Naive thymus-derived CD4-positive, alpha-beta T cell (primary cell): ENCODE measurements around the gene ABHD11. TPM values are rescaled to one million over a fixed set of nuclear protein-coding genes. Genes with fewer than 3 reads are reported as not detected.

Source experiments
- ATAC-seq: fragments of 150-1000 bp; cut with Tn5 transposase; 2 replicates; pipeline ENCODE4 v1.10.0; 2021; ENCODE audit warnings: mild to moderate bottlenecking, moderate library complexity
- CTCF ChIA-PET: fragments of 350-600 bp; sonication (Branson Sonifier 250); formaldehyde crosslinking; loops from one replicate; lab custom pipeline; 2021; ENCODE audit warnings: antibody characterized with exemption; lab: Charles Lee
- POLR2A ChIA-PET: fragments of 350-600 bp; sonication (Branson Sonifier 250); formaldehyde crosslinking; loops from one replicate; lab custom pipeline; 2021; ENCODE audit warnings: antibody characterized with exemption, inconsistent platforms; lab: Charles Lee
- DNase-seq, 9 donors: peaks; one replicate each; pipeline versions ENCODE4 v3.0.0 to v3.0.0-alpha.2; 2020 to 2022; ENCODE audit warnings: mixed read lengths in 1 of 9
- H3K27ac ChIP-seq: one replicate; pipeline ENCODE4 v1.7.0; 2013; ENCODE audit warnings: mild to moderate bottlenecking, low read depth, low read length, moderate library complexity
- H3K27me3 ChIP-seq, 2 donors: one replicate each; pipeline ENCODE4 v1.7.0; 2013; ENCODE audit warnings: low read length in 2 of 2, mild to moderate bottlenecking in 2 of 2, moderate library complexity in 2 of 2; ENCODE audit not compliant: control insufficient read depth in 2 of 2, insufficient read depth in 2 of 2
- H3K36me3 ChIP-seq, 3 experiments: 1 replicate in 2 of 3; 2 replicates in 1 of 3; pipeline ENCODE4 v1.7.0; 2013; ENCODE audit warnings: low read length in 3 of 3, mild to moderate bottlenecking in 3 of 3, moderate library complexity in 1 of 3; ENCODE audit not compliant: insufficient read depth in 3 of 3, control insufficient read depth in 2 of 3
- H3K4me1 ChIP-seq, 2 donors: one replicate each; pipeline ENCODE4 v1.7.0; 2013; ENCODE audit warnings: low read length in 2 of 2, mild to moderate bottlenecking in 2 of 2, moderate library complexity in 1 of 2; ENCODE audit not compliant: control insufficient read depth in 2 of 2, insufficient read depth in 2 of 2
- H3K4me3 ChIP-seq: 2 replicates; pipeline ENCODE4 v1.7.0; 2013; ENCODE audit warnings: mild to moderate bottlenecking, low read length
- H3K9me3 ChIP-seq, 3 experiments: 1 replicate in 2 of 3; 2 replicates in 1 of 3; pipeline ENCODE4 v1.7.0; 2013; ENCODE audit warnings: low read length in 3 of 3; ENCODE audit not compliant: control insufficient read depth in 2 of 3
- H3K27ac Mint-ChIP-seq, 9 donors: one replicate each; pipeline ENCODE4 v1.8.0; 2020 to 2022; ENCODE audit warnings: mixed read lengths in 9 of 9, mild to moderate bottlenecking in 8 of 9, moderate library complexity in 5 of 9, inconsistent platforms in 2 of 9
- H3K27me3 Mint-ChIP-seq, 5 donors: one replicate each; pipeline ENCODE4 v1.8.0; 2021 to 2022; ENCODE audit warnings: mixed read lengths in 5 of 5, mild to moderate bottlenecking in 1 of 5
- H3K36me3 Mint-ChIP-seq, 5 donors: one replicate each; pipeline ENCODE4 v1.8.0; 2020 to 2022; ENCODE audit warnings: mixed read lengths in 5 of 5, mild to moderate bottlenecking in 3 of 5, inconsistent platforms in 1 of 5
- H3K4me1 Mint-ChIP-seq, 7 donors: one replicate each; pipeline ENCODE4 v1.8.0; 2020 to 2022; ENCODE audit warnings: mixed read lengths in 7 of 7, mild to moderate bottlenecking in 3 of 7, inconsistent platforms in 1 of 7
- H3K4me3 Mint-ChIP-seq, 10 donors: one replicate each; pipeline ENCODE4 v1.8.0; 2020 to 2022; ENCODE audit warnings: mild to moderate bottlenecking in 10 of 10, mixed read lengths in 10 of 10, moderate library complexity in 6 of 10, inconsistent platforms in 2 of 10
- H3K9me3 Mint-ChIP-seq, 11 donors: one replicate each; pipeline ENCODE4 v1.8.0; 2020 to 2022; ENCODE audit warnings: mixed read lengths in 11 of 11, mild to moderate bottlenecking in 4 of 11, inconsistent platforms in 1 of 11, moderate library complexity in 1 of 11
- intact Hi-C, 2 donors: fragments of 100-400 bp; cut with micrococcal nuclease; formaldehyde crosslinking; loops; one replicate each; pipeline ENCODE4 v1.15.1; 2023
- polyA plus RNA-seq, 2 donors: library from polyadenylated mRNA; unstranded; fragments of 300-500 nt; fragmentation: Illumina TruSeq; gene quantifications; one replicate each; pipeline ENCODE4 v1.2.3, GENCODE V29; 2021
- total RNA-seq, 6 experiments: library from RNA in 5 of 6; stranded (reverse) in 5 of 6; gene quantifications; 1 replicate in 5 of 6; 2 replicates in 1 of 6; pipeline ENCODE4 v1.2.3 and lab custom pipeline; 2021 to 2026

Gene ABHD11
- total and polyA plus RNA-seq, 7 experiments from 2014 or later, result 10.2 to 22.7 (median 15.9) TPM

DNA sequence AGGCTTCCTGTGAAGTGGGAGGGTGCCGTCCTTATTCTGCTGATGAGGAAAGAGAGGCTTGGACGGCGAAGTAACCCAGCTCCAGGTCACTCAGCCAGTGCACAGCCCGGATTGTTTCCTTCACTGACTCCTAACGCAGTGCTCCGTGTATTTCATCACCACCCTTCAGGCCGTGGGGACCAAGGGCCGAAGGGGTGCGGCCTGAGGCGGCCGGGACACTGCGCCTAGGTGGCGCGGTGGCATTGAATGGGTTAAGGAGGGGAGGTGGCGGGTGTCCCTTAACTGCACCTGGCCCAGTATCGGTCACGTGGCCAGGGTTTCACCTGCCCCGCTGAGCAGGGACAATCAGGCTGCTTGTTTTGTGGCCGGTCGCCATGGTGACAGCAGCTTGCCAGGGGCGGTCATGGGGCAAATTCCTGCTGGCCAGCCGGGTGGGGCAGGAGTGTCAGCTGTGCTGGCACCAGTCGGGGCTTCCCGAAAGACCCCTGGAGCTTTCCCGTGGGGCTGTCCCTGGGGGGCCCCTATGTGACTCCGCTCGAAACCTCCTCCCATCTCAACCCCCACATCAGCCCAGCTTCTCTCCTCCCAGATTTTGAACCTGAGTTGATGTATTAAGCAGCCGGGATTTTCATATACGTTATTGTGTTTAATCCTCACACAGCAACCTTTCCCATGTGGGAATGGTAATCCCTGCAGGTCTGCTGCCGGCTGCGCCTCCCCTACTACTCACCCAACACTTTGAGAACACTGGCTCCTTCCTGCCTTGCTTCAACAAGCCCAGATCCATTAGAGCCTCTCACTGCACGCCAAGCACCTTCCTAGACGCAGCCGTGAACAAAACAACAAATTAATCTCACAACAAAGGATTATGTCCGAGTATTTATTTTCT lies 4.4 kb upstream of the ABHD11 start:
- peaks cover 0 to 5% (median 0%) of the 10 kb centered on the region in 3 experiments for H3K36me3 ChIP-seq
- H3K36me3 Mint-ChIP-seq, result no peaks in the 10 kb centered on the region
- H3K27ac Mint-ChIP-seq, result no peak overlapping the region
- DNase-seq (no peak), ATAC-seq (no peak)
- no peaks in the 10 kb centered on the region for H3K9me3 ChIP-seq
- peaks cover 4% of the 10 kb centered on the region in 2 donors for H3K4me1 ChIP-seq
- intact Hi-C loops, result no loop called here
- POLR2A ChIA-PET, result no interaction called here
- no peak overlapping the region for H3K4me3 Mint-ChIP-seq
- H3K4me1 Mint-ChIP-seq, result peaks cover 0 to 9% (median under 1%) of the 10 kb centered on the region in 7 donors
- no peak overlapping the region for H3K27ac ChIP-seq
- peaks cover 0 to under 1% (median 0%) of the 10 kb centered on the region in 11 donors for H3K9me3 Mint-ChIP-seq
- no peaks in the 10 kb centered on the region for H3K27me3 ChIP-seq
- CTCF ChIA-PET, result no interaction called here
- no peak overlapping the region for H3K4me3 ChIP-seq
- peaks cover 0 to 6% (median 0%) of the 10 kb centered on the region in 5 donors for H3K27me3 Mint-ChIP-seq

DNA sequence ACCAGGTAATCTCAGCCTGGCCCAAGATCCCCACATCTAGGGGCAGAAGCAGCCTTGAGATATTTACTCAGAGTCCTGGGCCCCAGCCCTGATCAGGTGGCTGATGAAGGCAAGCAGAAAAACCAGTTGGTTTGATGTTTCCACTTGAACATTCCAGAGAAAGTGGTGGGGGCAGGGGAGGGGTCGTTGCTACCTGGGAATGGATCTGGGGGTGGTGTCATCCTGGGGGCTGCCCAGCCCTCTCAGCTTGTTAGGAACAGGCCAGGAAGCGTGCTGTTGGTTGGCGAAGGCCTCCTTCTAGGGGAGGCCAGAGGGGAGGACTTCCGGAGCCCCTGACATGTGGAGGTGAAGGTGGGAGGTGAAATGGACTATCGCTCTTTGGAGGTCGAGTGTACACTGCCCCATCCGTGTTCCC lies 3.7 kb upstream of the ABHD11 start:
- Mint-ChIP-seq H3K27me3 (peaks cover 0 to 6% (median 0%) of the 10 kb centered on the region in 5 donors), H3K36me3 (no peaks in the 10 kb centered on the region), H3K9me3 (peaks cover 0 to 1% (median 0%) of the 10 kb centered on the region in 11 donors), H3K27ac (no peak overlapping the region), H3K4me1 (peaks cover 0 to 16% (median 7%) of the 10 kb centered on the region in 7 donors), H3K4me3 (no peak overlapping the region)
- ATAC-seq (no peak), DNase-seq (no peak)
- intact Hi-C loops, result no loop called here
- peaks cover 4 to 10% of the 10 kb centered on the region in 2 donors for H3K4me1 ChIP-seq
- POLR2A ChIA-PET, result no interaction called here
- no peak overlapping the region for H3K4me3 ChIP-seq
- CTCF ChIA-PET, result no interaction called here
- no peak overlapping the region for H3K27ac ChIP-seq
- no peaks in the 10 kb centered on the region for H3K9me3 ChIP-seq
- H3K27me3 ChIP-seq, result no peaks in the 10 kb centered on the region
- peaks cover 0 to 5% (median 0%) of the 10 kb centered on the region in 3 experiments for H3K36me3 ChIP-seq

DNA sequence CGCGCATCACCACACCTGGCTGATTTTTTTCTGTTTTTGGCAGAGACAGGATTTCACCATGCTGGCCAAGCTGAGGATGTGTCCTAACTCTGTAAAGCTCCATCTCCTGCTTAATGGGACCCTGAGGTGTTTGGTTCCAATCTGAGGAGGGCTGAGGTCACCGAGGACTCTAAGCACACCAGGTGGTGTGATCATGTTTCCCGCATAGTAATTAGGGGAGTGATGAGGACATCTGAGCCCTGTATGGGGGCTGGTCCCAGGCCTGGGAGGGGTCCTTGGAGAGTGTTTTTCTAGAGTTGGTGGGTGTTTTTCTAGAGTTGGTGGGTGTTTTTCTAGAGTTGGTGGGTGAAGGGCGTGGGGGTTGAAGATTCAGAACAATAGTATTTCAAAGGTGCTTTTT lies 3.0 kb upstream of the ABHD11 start:
- H3K9me3 Mint-ChIP-seq, result peaks cover 0 to 1% (median 0%) of the 10 kb centered on the region in 11 donors
- peaks cover 0 to 6% (median 0%) of the 10 kb centered on the region in 5 donors for H3K27me3 Mint-ChIP-seq
- POLR2A ChIA-PET, result no interaction called here
- intact Hi-C loops, result no loop called here
- no peak overlapping the region for H3K4me3 Mint-ChIP-seq
- Histone ChIP-seq H3K9me3 (no peaks in the 10 kb centered on the region), H3K36me3 (peaks cover 0 to 13% (median 0%) of the 10 kb centered on the region in 3 experiments), H3K27ac (no peak overlapping the region), H3K4me1 (peaks cover 4 to 10% of the 10 kb centered on the region in 2 donors), H3K27me3 (no peaks in the 10 kb centered on the region), H3K4me3 (no peak overlapping the region)
- H3K4me1 Mint-ChIP-seq, result peaks cover 0 to 17% (median 9%) of the 10 kb centered on the region in 7 donors
- CTCF ChIA-PET, result no interaction called here
- DNase-seq (no peak), ATAC-seq (no peak)
- no peak overlapping the region for H3K27ac Mint-ChIP-seq
- H3K36me3 Mint-ChIP-seq, result peaks cover 0 to under 1% (median 0%) of the 10 kb centered on the region in 5 donors

DNA sequence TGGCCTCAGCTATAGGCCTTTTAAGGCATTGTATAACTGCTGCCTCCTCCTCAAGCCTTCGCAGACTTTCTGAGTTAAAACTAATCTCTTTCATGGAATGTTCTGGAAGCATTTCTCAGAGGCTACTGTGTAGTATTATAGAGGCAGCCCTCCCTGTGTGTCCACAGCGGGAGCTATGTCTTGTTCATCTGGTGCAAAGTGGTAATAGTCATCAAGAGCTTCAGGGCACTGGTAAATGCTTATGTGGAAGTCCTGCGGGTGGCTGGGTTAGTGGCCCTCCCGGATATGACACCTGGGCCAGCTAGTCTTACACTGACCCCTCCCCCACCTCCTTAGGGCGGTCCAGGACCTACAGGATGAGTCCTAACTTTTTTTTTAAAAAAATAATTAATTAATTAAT lies 2.2 kb upstream of the ABHD11 start:
- intact Hi-C loops, result no loop called here
- H3K36me3 Mint-ChIP-seq, result peaks cover 0 to 4% (median 0%) of the 10 kb centered on the region in 5 donors
- Histone ChIP-seq H3K9me3 (no peaks in the 10 kb centered on the region), H3K27me3 (no peaks in the 10 kb centered on the region), H3K4me3 (no peak overlapping the region), H3K36me3 (peaks cover 0 to 18% (median 0%) of the 10 kb centered on the region in 3 experiments), H3K4me1 (peaks cover 4 to 10% of the 10 kb centered on the region in 2 donors), H3K27ac (no peak overlapping the region)
- ATAC-seq, result no peak
- ChIA-PET POLR2A (no interaction called here), CTCF (interaction anchor here (0.6 kb wide), 1 partner anchor 110 kb away, joined by 7 read pairs; no protein-coding TSS in a partner anchor)
- peak overlapping the region in 2 of 9 donors; percentile 17 to 63 for H3K27ac Mint-ChIP-seq
- peaks cover 0 to 17% (median 9%) of the 10 kb centered on the region in 7 donors for H3K4me1 Mint-ChIP-seq
- H3K9me3 Mint-ChIP-seq, result peaks cover 0 to 1% (median 0%) of the 10 kb centered on the region in 11 donors
- peaks cover 0 to 6% (median 0%) of the 10 kb centered on the region in 5 donors for H3K27me3 Mint-ChIP-seq
- peak overlapping the region in 6 of 10 donors; percentile 24 to 74 (median 36) for H3K4me3 Mint-ChIP-seq
- no peak for DNase-seq

DNA sequence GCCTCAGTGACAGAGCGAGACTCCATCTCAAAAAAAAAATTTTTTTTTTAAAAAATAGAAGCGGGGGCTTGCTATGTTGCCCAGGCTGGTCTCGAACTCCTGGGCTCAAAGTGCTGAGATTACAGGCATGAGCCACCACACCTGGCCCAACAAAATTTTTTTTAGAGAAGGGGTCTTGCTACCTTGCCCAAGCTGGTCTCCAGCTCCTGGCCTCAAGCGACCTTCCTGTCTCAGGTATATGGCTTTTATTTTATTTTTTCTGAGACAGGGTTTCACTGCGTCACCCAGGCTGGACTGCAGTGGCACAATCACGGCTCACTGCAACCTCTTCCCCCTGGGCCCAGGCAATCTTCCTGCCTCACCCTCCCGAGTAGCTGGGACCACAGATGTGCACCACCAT lies 1.6 kb upstream of the ABHD11 start:
- ATAC-seq (no peak), DNase-seq (no peak)
- H3K4me1 Mint-ChIP-seq, result peaks cover 0 to 19% (median 9%) of the 10 kb centered on the region in 7 donors
- Histone ChIP-seq H3K27ac (no peak overlapping the region), H3K4me1 (peaks cover 4 to 10% of the 10 kb centered on the region in 2 donors), H3K9me3 (no peaks in the 10 kb centered on the region), H3K27me3 (no peaks in the 10 kb centered on the region), H3K36me3 (peaks cover 0 to 19% (median 0%) of the 10 kb centered on the region in 3 experiments), H3K4me3 (no peak overlapping the region)
- H3K4me3 Mint-ChIP-seq, result peak overlapping the region in 6 of 10 donors; percentile 24 to 74 (median 36)
- peaks cover 0 to 4% (median 0%) of the 10 kb centered on the region in 5 donors for H3K36me3 Mint-ChIP-seq
- H3K27ac Mint-ChIP-seq, result peak overlapping the region in 3 of 9 donors; percentile 36 to 73 (median 63)
- ChIA-PET POLR2A (no interaction called here), CTCF (interaction anchor here (3.0 kb wide), 1 partner anchor 133 kb away, joined by 9 read pairs; no protein-coding TSS in a partner anchor)
- H3K9me3 Mint-ChIP-seq, result peaks cover 0 to 1% (median 0%) of the 10 kb centered on the region in 11 donors
- H3K27me3 Mint-ChIP-seq, result peaks cover 0 to 6% (median 0%) of the 10 kb centered on the region in 5 donors
- intact Hi-C loops, result no loop called here

DNA sequence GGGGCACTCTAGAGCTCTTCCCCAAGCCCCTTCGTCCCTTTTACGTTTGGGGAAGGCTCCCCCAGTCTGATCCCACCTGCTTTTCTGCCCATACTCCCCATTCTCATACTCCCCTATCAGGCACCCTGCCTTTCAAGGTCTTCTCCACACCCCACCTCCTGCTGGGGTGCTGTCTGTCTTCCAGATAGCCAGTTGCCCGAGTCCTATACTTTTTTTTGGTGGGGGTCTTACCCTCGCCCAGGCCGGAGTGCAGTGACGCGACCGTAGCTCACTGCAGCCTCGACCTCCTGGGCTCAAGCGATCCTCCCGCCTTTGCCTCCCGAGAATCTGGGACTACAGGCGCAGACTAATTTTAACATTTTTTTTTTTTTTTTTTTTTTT lies 775 bp upstream of the ABHD11 start:
- Mint-ChIP-seq H3K4me1 (peaks cover 5 to 22% (median 16%) of the 10 kb centered on the region in 7 donors), H3K4me3 (peak overlapping the region; percentile 83 to 94 (median 91)), H3K27me3 (peaks cover 0 to 6% (median 0%) of the 10 kb centered on the region in 5 donors), H3K27ac (peak overlapping the region; percentile 79 to 96 (median 93)), H3K36me3 (peaks cover 0 to 4% (median 0%) of the 10 kb centered on the region in 5 donors), H3K9me3 (peaks cover 0 to 1% (median 0%) of the 10 kb centered on the region in 11 donors)
- DNase-seq, result no peak
- Histone ChIP-seq H3K36me3 (peaks cover 0 to 19% (median 0%) of the 10 kb centered on the region in 3 experiments), H3K4me3 (peak overlapping the region; percentile 72), H3K27me3 (no peaks in the 10 kb centered on the region), H3K27ac (peak overlapping the region; percentile 89), H3K4me1 (peaks cover 4 to 18% of the 10 kb centered on the region in 2 donors), H3K9me3 (no peaks in the 10 kb centered on the region)
- ChIA-PET POLR2A (interaction anchor here (0.9 to 2.1 kb wide), 9 partner anchors 20 to 2000 kb away, joined by 3 to 8 read pairs (median 4); partner anchors contain the start of genes BUD23, HIP1, METTL27 and STX1A), CTCF (interaction anchor here (3.0 kb wide), 1 partner anchor 132 kb away, joined by 9 read pairs; no protein-coding TSS in a partner anchor)
- intact Hi-C loops, result loop anchor here (1.0 to 10.0 kb wide), 9 partner anchors 116 to 915 kb away; partner anchors contain the start of genes LIMK1 (in 2 of the 2), TYW1B (in 2 of the 2), FZD9 (in 1 of the 2) and GTF2I (in 1 of the 2)
- no peak for ATAC-seq
